HG02623 (cell line): ENCODE results near the gene NFIX.

Source experiments
- ATAC-seq: cut with Tn5 transposase; IDR thresholded peaks from one replicate; pipeline ENCODE4 v1.9.1; 2021; ENCODE audit warnings: moderate library complexity; ENCODE audit not compliant: unreplicated experiment

The NFIX gene

GRCh38 chr19:13054626-13055212 is 59.4 kb downstream of the NFIX start:
- no peak for ATAC-seq

- no peak for ATAC-seq
Measured at GRCh38 chr19:13055213-13056051, 60.2 kb downstream of the NFIX start.

- no peak for ATAC-seq
Measured at GRCh38 chr19:13056052-13056660, 60.9 kb downstream of the NFIX start.

- no peak for ATAC-seq
Measured at GRCh38 chr19:13057147-13057572, 61.9 kb downstream of the NFIX start.

- ATAC-seq, result no peak
Measured at GRCh38 chr19:13057744-13058143, 62.5 kb downstream of the NFIX start.

GRCh38 chr19:13058951-13059660 is 63.8 kb downstream of the NFIX start:
- ATAC-seq, result no peak

GRCh38 chr19:13060233-13060963 is 65.1 kb downstream of the NFIX start:
- no peak for ATAC-seq

GRCh38 chr19:13060964-13061927 is 66.0 kb downstream of the NFIX start:
- no peak for ATAC-seq

GRCh38 chr19:13062317-13062716 is 67.0 kb downstream of the NFIX start:
- no peak for ATAC-seq

GRCh38 chr19:13063461-13064091 is 68.3 kb downstream of the NFIX start:
- no peak for ATAC-seq

GRCh38 chr19:13064092-13064489 is 68.8 kb downstream of the NFIX start:
- no peak for ATAC-seq

GRCh38 chr19:13066226-13066625 is 71.0 kb downstream of the NFIX start:
- no peak for ATAC-seq

- no peak for ATAC-seq
Measured at GRCh38 chr19:13066933-13067807, 71.9 kb downstream of the NFIX start.

- ATAC-seq, result no peak
Measured at GRCh38 chr19:13068085-13068846, 73.0 kb downstream of the NFIX start.

- ATAC-seq, result no peak
Measured at GRCh38 chr19:13069415-13070359, 74.4 kb downstream of the NFIX start.

GRCh38 chr19:13070425-13071140 is 75.3 kb downstream of the NFIX start:
- no peak for ATAC-seq
